K562 (cell line): ENCODE data around the gene ZNF385C. TPM values are rescaled to one million over a fixed set of nuclear protein-coding genes. Genes with fewer than 3 reads are reported as not detected.

Experiments
- BDP1 ChIP-seq: IDR thresholded peaks from 3 replicates; pipeline ENCODE4 v1.6.1; 2011; ENCODE audit not compliant: insufficient read length, insufficient read depth
- BRD4 ChIP-seq: fragments of 200-600 bp; sonication (generic); IDR thresholded peaks from 2 replicates; pipeline ENCODE4 v1.6.1; 2017; ENCODE audit warnings: inconsistent platforms
- CC2D1A ChIP-seq: fragments of 450-650 bp; IDR thresholded peaks from 2 replicates; pipeline ENCODE4 v1.6.1; 2017; ENCODE audit warnings: mild to moderate bottlenecking
- CREBBP ChIP-seq: IDR thresholded peaks from one replicate; pipeline ENCODE4 v1.6.1; 2012; ENCODE audit warnings: low read depth, mild to moderate bottlenecking, control low read depth, inconsistent platforms, low read length
- E2F8 ChIP-seq: fragments of 450-650 bp; IDR thresholded peaks from 2 replicates; pipeline ENCODE4 v1.7.1; 2018; ENCODE audit warnings: mild to moderate bottlenecking, low read depth; ENCODE audit not compliant: partially characterized antibody
- E4F1 ChIP-seq: fragments of 250-450 bp; sonication (Bioruptor Pico); IDR thresholded peaks from 2 replicates; pipeline ENCODE4 v1.5.0; 2021; ENCODE audit warnings: mild to moderate bottlenecking, borderline replicate concordance
- HSF4 ChIP-seq: fragments of 250-450 bp; sonication (Bioruptor Pico); IDR thresholded peaks from 2 replicates; pipeline ENCODE4 v2.1.2; 2022; ENCODE audit warnings: mild to moderate bottlenecking, moderate library complexity, borderline replicate concordance
- IRF2 ChIP-seq: sonication (generic); formaldehyde crosslinking; IDR thresholded peaks from 2 replicates; pipeline ENCODE4 v1.8.1; 2022; ENCODE audit warnings: mild to moderate bottlenecking, missing genetic modification reagents
- MYC ChIP-seq, 2 experiments: fragments of 250-450 bp in 1 of 2; sonication (Bioruptor Pico) in 1 of 2; IDR thresholded peaks; 2 replicates each; pipeline versions ENCODE4 v1.5.1 to v1.6.1; 2012 to 2021; ENCODE audit warnings: low read depth in 2 of 2, borderline replicate concordance in 1 of 2, improper control_type of control experiment in 1 of 2, low read length in 1 of 2, mild to moderate bottlenecking in 1 of 2, moderate library complexity in 1 of 2
- POLR2AphosphoS2 ChIP-seq: IDR thresholded peaks from 2 replicates; pipeline ENCODE4 v1.6.1; 2012; ENCODE audit warnings: low read length, improper control_type of control experiment
- PURB ChIP-seq: sonication (generic); formaldehyde crosslinking; IDR thresholded peaks from 2 replicates; pipeline ENCODE4 v1.9.0; 2021; ENCODE audit warnings: low read depth, mild to moderate bottlenecking, missing genetic modification reagents
- RB1 ChIP-seq: fragments of 450-650 bp; IDR thresholded peaks from 2 replicates; pipeline ENCODE4 v1.6.1; 2017; ENCODE audit warnings: low read depth, mild to moderate bottlenecking
- RBBP5 ChIP-seq: fragments of 200-600 bp; sonication (generic); IDR thresholded peaks from 2 replicates; pipeline ENCODE4 v1.6.1; 2012; ENCODE audit warnings: borderline replicate concordance, mild to moderate bottlenecking, low read length, control low read depth, inconsistent platforms; ENCODE audit not compliant: insufficient read depth, poor library complexity, severe bottlenecking
- SMAD2 ChIP-seq: fragments of 150-350 bp; IDR thresholded peaks from 2 replicates; pipeline ENCODE4 v1.6.1; 2014; ENCODE audit warnings: low read depth, mild to moderate bottlenecking, low read length
- SRSF3 ChIP-seq: fragments of 200-400 bp; formaldehyde crosslinking; IDR thresholded peaks from 2 replicates; pipeline ENCODE4 v1.6.1; 2016; ENCODE audit warnings: mild to moderate bottlenecking, low read length, moderate library complexity; ENCODE audit not compliant: insufficient read depth
- STAG1 ChIP-seq: sonication (generic); formaldehyde crosslinking; IDR thresholded peaks from 2 replicates; pipeline ENCODE4 v1.5.0; 2020; ENCODE audit warnings: missing genetic modification reagents, borderline replicate concordance
- ZBTB26 ChIP-seq: fragments of 450-650 bp; formaldehyde crosslinking; IDR thresholded peaks from 2 replicates; pipeline ENCODE4 v1.4.0; 2022; ENCODE audit warnings: missing genetic modification characterization
- ZFX ChIP-seq: sonication (generic); formaldehyde crosslinking; IDR thresholded peaks from 2 replicates; pipeline ENCODE4 v1.8.0; 2022; ENCODE audit warnings: mild to moderate bottlenecking, missing genetic modification reagents, moderate library complexity
- ZKSCAN1 ChIP-seq: fragments of 150-350 bp; IDR thresholded peaks from 2 replicates; pipeline ENCODE4 v1.6.1; 2016; ENCODE audit warnings: low read depth, low read length
- ZNF217 ChIP-seq: sonication (generic); formaldehyde crosslinking; IDR thresholded peaks from 2 replicates; pipeline ENCODE4 v1.8.0; 2022; ENCODE audit warnings: mild to moderate bottlenecking, missing genetic modification reagents
- ZNF764 ChIP-seq: fragments of 250-450 bp; sonication (Bioruptor Pico); IDR thresholded peaks from 2 replicates; pipeline ENCODE4 v1.4.0; 2020; ENCODE audit warnings: low read depth, mild to moderate bottlenecking, moderate library complexity
- ZNF766 ChIP-seq: fragments of 200-800 bp; sonication (Bioruptor generic); conservative IDR thresholded peaks from 2 replicates; pipeline ENCODE4 v1.6.1; 2016; ENCODE audit warnings: missing genetic modification characterization, missing compliant biosample characterization
- polyA plus RNA-seq, 8 experiments: library from polyadenylated mRNA; depleted of rRNA in 4 of 8; stranded (reverse) in 5 of 8; unstranded in 3 of 8; fragments of >200 nt; fragmentation: Nextera tagmentation in 2 of 8; fragmentation: Illumina TruSeq in 1 of 8; extraction: Ambion mirVana in 2 of 8; extraction: Trizol in 1 of 8; gene quantifications; 2 replicates each; pipeline versions ENCODE4 v1.2.1 to v1.2.3, GENCODE V29; 2011 to 2014; ENCODE audit warnings: inconsistent platforms in 1 of 8, missing spikeins in 1 of 8
- total RNA-seq, 7 experiments: library from RNA; depleted of rRNA in 6 of 7; stranded (reverse); fragments of >200 nt in 6 of 7; fragmentation: Illumina TruSeq in 2 of 7; extraction: Trizol in 2 of 7; gene quantifications; 2 replicates each; pipeline versions ENCODE4 v1.2.1 to v1.2.3, GENCODE V29; 2011 to 2021; ENCODE audit warnings: low replicate concordance in 1 of 7
- TF ChIP-seq, protein P1 (sequence below): fragments of 250-450 bp; sonication (Bioruptor Pico); IDR thresholded peaks from 2 replicates; pipeline ENCODE4 v1.5.0; 2021

The ZNF385C gene
- total and polyA plus RNA-seq, 9 of the 15 experiments (the other 6 are each of a cell fraction or from before 2014, with no cell fraction given), result 0.03 to 0.35 (median 0.18) TPM; not detected in 1

- TF ChIP-seq CC2D1A (no peak), E2F8 (peak; percentile 4), RB1 (no peak), PURB (no peak), SMAD2 (no peak), IRF2 (CRISPR knock-in tag) (no peak), ZNF764 (CRISPR knock-in tag) (no peak), ZNF217 (CRISPR knock-in tag) (no peak), CREBBP (no peak), E4F1 (no peak), BRD4 (no peak), ZFX (CRISPR knock-in tag) (no peak), SRSF3 (no peak), STAG1 (CRISPR knock-in tag) (no peak), ZNF766 (CRISPR knock-in tag) (no peak), POLR2AphosphoS2 (peak; percentile 65; the same call in 1 of the 2 replicates), ZBTB26 (CRISPR knock-in tag) (no peak), MYC (IDR thresholded peaks at IDR 0.05; ENCODE audit: low read depth, low read length) (no peak), MYC (CRISPR knock-in tag; IDR thresholded peaks at IDR 0.05; ENCODE audit: borderline replicate concordance, low read depth) (no peak), RBBP5 (no peak), BDP1 (no peak), ZKSCAN1 (peak; percentile 4; the same call in 1 of the 2 replicates), HSF4 (CRISPR knock-in tag) (no peak)
- TF ChIP-seq, protein P1, sequence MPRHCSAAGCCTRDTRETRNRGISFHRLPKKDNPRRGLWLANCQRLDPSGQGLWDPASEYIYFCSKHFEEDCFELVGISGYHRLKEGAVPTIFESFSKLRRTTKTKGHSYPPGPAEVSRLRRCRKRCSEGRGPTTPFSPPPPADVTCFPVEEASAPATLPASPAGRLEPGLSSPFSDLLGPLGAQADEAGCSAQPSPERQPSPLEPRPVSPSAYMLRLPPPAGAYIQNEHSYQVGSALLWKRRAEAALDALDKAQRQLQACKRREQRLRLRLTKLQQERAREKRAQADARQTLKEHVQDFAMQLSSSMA (CRISPR knock-in tag), result no peak
These were observed 73.1 kb downstream of the ZNF385C start (continued) for GRCh38 chr17:42025191-42025579.
